ENCODE measurements around the gene OR1J1.

OR1J1 gene

DNA sequence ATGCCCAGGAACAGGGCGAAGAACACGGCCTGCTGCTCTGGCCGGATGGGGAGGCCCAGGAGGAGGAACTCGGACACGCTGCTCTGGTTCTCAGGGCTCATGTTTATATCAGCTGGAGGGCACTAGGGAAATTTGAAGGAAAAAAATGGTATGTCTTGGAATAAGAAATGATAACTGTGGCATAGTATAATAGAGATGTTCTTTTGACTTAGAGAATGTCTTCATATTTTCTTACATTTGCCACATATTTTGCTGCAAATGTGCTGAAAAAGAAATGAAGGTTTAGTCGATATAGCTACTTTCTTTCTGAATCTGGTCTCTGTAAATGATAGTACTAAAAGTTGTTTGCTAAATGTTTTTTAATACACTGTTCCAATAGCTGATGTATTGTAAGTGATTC is at the start of gene OR1J1:
OR1J1 (minus strand) TSS at position 101 of the 400 bp plus-strand sequence; CDS start at position 101, 0 bp downstream.
- DNase-seq (ENCODE audit: low read depth, low spot score), result no peak

DNA sequence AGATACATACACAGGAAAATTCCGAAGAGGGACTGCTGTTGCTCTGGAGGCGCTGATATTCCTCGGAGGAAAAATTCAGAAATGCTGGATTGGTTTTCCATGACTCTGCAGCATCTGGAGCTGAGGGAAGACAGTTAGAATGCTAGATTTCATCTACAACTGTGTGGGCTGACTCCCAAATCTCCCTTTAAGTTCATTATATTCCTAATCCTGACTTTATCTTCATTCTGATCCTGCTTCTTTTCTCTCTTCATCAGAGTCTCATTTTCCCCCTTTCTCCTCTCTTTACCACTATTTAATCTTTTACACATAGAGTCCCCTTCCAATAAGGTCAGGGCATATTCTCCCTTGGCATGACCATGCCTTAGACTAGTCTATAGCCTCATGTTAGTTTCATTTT is 49.5 kb upstream of the OR1J1 start, which contains the start of gene OR1N1:
OR1N1 (minus strand) TSS at position 101 of the 400 bp plus-strand sequence; CDS start at position 101, 0 bp downstream.
- no peak for DNase-seq (ENCODE audit: low read depth, low spot score)

- DNase-seq (ENCODE audit: low read depth, low spot score), result no peak
Measured at GRCh38 chr9:122526602-122527001, 48.9 kb upstream of the OR1J1 start.

DNA sequence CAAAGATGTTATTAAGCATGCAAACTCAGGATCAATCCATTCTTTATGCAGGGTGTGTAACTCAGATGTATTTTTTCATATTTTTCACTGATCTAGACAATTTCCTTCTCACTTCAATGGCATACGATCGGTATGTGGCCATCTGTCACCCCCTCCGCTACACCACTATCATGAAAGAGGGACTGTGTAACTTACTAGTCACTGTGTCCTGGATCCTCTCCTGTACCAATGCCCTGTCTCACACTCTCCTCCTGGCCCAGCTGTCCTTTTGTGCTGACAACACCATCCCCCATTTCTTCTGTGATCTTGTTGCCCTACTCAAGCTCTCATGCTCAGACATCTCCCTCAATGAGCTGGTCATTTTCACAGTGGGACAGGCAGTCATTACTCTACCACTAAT is 41.6 kb upstream of the OR1J1 start:
- DNase-seq (ENCODE audit: low read depth, low spot score), result no peak

- DNase-seq (ENCODE audit: low read depth, low spot score), result no peak
Measured at GRCh38 chr9:122518841-122519240, 41.1 kb upstream of the OR1J1 start, which contains the start of gene OR1J4. OR1J4 (plus strand) TSS chr9:122519141; CDS start chr9:122519141, 0 bp downstream.

GRCh38 chr9:122518226-122518625 is 40.5 kb upstream of the OR1J1 start:
- no peak for DNase-seq (ENCODE audit: low read depth, low spot score)

GRCh38 chr9:122510502-122510901 is 32.8 kb upstream of the OR1J1 start, which contains the start of gene OR1J2:
OR1J2 (plus strand) TSS chr9:122510802; CDS start chr9:122510802, 0 bp downstream.
- DNase-seq (ENCODE audit: low read depth, low spot score), result no peak

DNA sequence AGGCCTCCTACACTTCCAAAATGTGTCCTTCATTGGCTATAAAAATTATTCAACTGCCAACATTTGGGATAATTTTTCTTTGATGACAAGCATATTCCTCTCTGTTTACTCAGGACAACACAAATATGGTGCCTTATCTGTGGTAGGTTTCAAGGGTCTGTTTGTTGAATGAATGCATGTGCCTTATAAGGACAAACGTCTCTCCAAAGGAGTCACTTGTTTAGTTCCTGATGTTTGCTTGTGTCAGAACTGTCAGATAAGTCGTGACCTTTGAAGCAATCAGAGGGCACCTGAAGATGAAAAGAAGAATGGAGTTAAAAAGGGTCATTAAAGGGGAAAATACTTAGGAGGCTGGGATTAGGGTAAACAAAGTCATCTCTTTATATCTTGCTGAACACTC is 29.2 kb upstream of the OR1J1 start:
- no peak for DNase-seq (ENCODE audit: low read depth, low spot score)

DNA sequence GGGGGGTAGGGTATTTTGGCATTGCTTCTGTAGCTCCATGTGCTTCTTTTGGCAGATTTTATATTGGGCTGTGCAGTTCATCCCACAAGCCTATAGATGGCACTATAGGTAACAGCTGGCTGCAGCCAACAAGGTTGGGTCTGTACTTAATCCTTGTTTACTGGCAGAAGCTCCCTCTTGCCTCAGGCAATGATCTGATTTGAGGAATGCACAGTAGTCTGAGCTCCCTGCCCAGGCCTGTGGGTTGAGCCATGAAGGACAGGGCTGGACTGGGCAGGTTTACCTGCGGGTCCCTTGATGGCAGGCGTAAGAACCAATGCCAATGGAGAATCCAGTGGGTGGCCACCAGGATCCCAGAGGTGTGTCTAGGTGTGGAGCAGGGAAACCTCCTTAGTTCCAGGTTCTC is 21.2 kb upstream of the OR1J1 start:
- no peak for DNase-seq (ENCODE audit: low read depth, low spot score)

- no peak for DNase-seq (ENCODE audit: low read depth, low spot score)
Measured at GRCh38 chr9:122479062-122479461, 1.3 kb upstream of the OR1J1 start.

DNA sequence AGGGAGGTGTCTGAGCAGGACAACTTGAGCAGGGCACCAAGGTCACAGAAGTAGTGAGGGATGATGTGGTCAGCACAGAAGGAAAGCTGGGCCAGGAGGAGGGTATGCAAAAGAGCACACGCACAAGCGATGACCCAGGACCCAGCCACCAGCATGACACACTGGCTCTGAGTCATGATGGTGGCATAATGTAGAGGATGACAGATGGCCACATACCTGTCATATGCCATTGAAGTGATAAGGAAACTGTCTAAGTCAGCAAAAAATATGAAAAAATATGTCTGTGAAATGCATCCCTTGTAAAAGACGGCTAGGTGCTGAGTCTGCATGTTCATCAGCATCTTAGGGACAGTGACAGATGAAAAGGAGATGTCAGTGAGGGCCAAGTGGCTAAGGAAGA is 380 bp downstream of the OR1J1 start:
- no peak for DNase-seq (ENCODE audit: low read depth, low spot score)

GRCh38 chr9:122475717-122476116 is 2.0 kb downstream of the OR1J1 start:
- no peak for DNase-seq (ENCODE audit: low read depth, low spot score)

DNA sequence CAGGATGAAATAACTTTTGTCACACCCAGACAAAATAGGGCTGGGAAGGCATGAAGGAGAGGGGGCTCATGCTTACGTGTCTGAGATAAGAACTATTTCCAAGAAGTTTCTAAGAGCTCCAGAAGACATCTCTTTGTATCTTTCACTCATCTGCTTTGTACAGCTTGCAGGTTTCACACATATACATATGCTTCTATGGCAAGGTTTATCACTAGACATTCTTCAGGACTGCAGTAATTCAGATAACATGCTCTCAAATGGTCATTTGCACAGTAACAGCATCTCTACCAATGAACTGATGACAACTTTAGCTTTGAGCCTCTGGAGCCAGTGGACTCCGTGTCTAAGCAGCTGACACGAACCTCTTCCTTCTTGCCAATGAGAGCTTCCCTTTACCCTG is 3.2 kb downstream of the OR1J1 start:
- DNase-seq (ENCODE audit: low read depth, low spot score), result no peak

DNA sequence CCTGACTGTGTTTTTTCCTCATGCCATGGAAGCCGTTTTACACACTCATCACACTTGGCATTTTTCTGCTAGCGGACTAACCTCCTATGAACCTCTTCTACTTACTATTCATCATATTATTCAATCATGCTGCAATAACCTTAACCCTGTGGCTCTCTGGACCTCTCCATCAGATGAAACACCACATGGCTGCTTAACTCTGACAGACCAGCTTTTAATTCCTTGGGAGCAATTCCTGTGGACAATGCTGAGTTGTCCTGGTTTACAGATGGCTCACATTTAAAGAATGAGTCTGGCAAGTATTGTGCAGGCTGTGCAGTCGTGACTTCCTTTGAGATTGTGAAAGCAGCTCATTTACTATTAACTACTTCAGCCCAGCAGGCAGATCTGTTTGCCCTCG is 9.0 kb downstream of the OR1J1 start:
- no peak for DNase-seq (ENCODE audit: low read depth, low spot score)

DNA sequence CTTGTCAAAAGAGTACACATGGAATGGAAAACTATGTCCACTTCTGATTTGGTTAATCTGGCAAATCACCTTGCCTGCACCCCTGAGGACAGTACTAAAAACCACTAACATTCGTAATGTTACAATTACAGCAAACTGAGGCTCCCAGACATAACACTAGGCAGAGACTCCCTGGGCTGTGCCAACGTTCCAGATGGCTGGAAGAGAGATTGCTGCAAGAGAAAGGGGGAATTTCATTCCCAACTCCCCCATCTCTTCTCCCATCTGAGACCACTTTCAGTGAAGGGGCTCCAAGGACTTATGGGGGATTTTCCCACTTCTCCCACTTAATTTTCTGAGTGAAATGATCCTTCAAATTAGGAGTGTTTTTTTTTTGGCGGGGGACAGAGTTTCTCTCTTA is 11.3 kb downstream of the OR1J1 start:
- DNase-seq (ENCODE audit: low read depth, low spot score), result no peak

DNA sequence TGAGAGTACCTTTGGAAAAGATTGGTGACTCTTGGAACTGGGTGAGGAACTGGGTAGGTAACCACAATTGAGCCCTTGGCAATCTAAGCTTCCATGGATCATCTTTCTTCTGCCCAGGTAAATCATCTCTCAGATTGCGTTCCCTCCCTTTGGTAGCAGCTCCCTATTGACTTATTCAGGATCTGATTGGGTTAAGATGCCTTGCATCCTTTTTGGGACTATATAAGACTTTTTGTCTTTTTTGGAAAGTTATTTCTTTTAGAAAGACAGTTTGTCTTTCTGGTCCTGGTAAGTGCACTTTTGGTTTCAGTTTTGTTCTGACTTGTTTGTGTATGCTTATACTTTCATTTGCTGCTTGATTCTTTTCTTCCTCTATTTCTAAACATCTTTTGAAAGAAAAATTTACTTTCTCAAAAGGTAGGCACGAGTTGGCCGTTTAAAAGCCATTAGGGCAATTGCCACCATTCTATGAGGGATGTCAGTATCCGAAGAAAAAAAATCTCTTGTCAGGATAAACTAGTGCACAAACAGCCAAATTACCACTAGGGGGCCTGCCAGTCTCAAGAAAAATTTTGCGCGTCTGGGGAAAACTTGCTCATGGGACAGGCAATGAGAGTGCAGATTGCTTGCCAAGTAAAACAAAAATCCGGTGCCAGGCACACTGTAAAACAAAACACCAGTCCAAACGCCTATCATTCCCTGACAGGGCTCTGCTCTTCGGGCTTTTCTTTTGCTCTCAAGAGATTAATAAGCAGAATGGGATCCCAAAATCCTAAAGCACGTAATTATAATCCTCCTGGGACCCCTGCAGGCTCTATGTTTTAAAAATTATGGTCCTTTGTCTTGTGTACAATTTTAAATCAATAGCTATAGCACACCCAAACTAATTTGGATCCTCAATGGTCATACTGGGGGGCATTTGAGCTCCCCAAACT is 12.8 kb downstream of the OR1J1 start:
- DNase-seq (ENCODE audit: low read depth, low spot score), result peak; percentile 56

GRCh38 chr9:122463828-122464632 is 13.7 kb downstream of the OR1J1 start:
- no peak for DNase-seq (ENCODE audit: low read depth, low spot score)

DNA sequence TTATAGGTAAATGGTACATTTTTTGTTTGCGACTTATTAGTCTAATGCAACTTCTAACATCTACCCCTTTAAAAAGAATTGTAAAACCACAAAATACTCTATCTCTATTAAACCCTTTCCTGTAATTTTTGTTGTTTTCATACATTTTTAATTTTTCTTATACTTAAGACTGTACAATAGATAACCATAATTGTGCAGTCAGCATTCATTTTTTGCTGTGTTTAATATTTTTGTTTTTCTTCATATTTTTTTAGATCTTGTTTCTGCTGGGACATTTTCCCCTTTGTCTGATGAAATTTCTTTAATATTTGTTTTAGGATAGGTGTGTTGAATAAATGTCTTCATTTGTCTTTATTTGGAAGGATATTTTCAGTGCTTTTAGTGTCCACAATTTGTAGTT is 19.9 kb downstream of the OR1J1 start:
- no peak for DNase-seq (ENCODE audit: low read depth, low spot score)

DNA sequence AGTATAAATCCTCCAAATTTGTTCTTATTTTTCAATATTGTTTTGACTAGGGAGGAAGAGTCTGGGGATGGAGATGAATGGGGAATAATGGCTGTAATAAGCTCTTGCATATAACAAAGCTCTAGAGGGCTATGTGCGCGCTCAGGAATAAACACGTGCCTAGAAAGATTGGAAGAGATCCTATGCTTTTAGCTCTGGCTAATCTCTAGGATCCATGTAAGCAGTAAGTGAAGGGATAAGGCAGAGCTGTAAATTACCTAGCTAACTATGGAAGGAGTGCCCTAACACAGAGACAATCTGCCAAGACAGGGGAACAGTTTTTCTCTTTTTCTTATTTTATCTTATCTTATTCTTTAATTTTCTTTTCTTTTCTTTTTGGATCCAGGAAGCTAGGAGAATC is 21.6 kb downstream of the OR1J1 start:
- no peak for DNase-seq (ENCODE audit: low read depth, low spot score)

DNA sequence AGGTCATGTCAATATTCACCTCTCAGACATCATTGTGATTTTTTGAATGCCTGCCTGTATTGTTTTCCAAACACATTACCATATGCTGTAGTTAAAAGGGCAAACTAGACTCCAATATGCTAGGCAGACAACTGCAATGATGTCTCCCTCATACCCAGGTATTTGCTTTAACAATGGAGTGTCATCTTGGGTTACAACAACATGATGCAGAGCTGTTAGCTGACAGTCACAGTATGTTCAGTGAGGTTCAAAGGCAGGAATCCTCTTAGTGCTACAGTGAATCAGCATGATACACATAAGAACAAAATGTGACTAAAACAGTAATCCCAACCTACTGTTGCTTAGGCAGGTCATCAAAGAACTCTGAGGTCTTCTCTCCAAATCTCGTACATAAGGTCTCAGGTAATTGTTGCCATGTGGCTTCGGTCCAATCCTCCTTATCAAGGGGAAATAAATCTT is 24.0 kb downstream of the OR1J1 start:
- no peak for DNase-seq (ENCODE audit: low read depth, low spot score)

GRCh38 chr9:122446819-122447484 is 30.8 kb downstream of the OR1J1 start:
- no peak for DNase-seq (ENCODE audit: low read depth, low spot score)
